WTC11 (cell line): ENCODE measurements around the gene SLC29A1.

Experiments used
- CREB1 ChIP-seq: sonication (generic); formaldehyde crosslinking; IDR thresholded peaks from 2 replicates; pipeline ENCODE4 v1.8.0; 2023; ENCODE audit warnings: mild to moderate bottlenecking, missing genetic modification reagents
- ELF4 ChIP-seq: sonication (generic); formaldehyde crosslinking; IDR thresholded peaks from 2 replicates; pipeline ENCODE4 v1.8.1; 2022; ENCODE audit warnings: low read depth, mild to moderate bottlenecking, moderate library complexity, missing genetic modification reagents
- NR3C1 ChIP-seq: sonication (generic); formaldehyde crosslinking; conservative IDR thresholded peaks from 2 replicates; pipeline ENCODE4 v1.8.1; 2023; ENCODE audit warnings: low read depth, mild to moderate bottlenecking, missing genetic modification reagents
- TF ChIP-seq, protein P1 (sequence below): fragments of 200-600 bp; IDR thresholded peaks from 2 replicates; pipeline ENCODE4 v1.8.0; 2022; ENCODE audit warnings: antibody characterized with exemption
- TF ChIP-seq, protein P2 (sequence below): sonication (generic); formaldehyde crosslinking; IDR thresholded peaks from 2 replicates; pipeline ENCODE4 v1.8.1; 2022; ENCODE audit warnings: mild to moderate bottlenecking, moderate library complexity, missing genetic modification reagents
- TF ChIP-seq, protein P3 (sequence below): sonication (generic); formaldehyde crosslinking; IDR thresholded peaks from 2 replicates; pipeline ENCODE4 v1.8.0; 2022; ENCODE audit warnings: missing genetic modification reagents
- TF ChIP-seq, protein P4 (sequence below): sonication (generic); formaldehyde crosslinking; IDR thresholded peaks from 2 replicates; pipeline ENCODE4 v1.8.0; 2022; ENCODE audit warnings: mild to moderate bottlenecking, missing genetic modification reagents
- TF ChIP-seq, protein P5 (sequence below): sonication (generic); formaldehyde crosslinking; IDR thresholded peaks from 2 replicates; pipeline ENCODE4 v1.8.1; 2023; ENCODE audit warnings: mild to moderate bottlenecking, missing genetic modification reagents, moderate library complexity
- TF ChIP-seq, protein P6 (sequence below): sonication (generic); formaldehyde crosslinking; IDR thresholded peaks from 2 replicates; pipeline ENCODE4 v1.8.1; 2023; ENCODE audit warnings: mild to moderate bottlenecking, missing genetic modification reagents, moderate library complexity

DNA sequence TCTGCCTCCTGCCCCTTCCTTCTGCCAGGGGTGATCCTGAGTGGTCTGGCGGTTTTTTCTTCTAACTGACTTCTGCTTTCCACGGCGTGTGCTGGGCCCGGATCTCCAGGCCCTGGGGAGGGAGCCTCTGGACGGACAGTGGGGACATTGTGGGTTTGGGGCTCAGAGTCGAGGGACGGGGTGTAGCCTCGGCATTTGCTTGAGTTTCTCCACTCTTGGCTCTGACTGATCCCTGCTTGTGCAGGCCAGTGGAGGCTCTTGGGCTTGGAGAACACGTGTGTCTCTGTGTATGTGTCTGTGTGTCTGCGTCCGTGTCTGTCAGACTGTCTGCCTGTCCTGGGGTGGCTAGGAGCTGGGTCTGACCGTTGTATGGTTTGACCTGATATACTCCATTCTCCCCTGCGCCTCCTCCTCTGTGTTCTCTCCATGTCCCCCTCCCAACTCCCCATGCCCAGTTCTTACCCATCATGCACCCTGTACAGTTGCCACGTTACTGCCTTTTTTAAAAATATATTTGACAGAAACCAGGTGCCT, 10.2 kb downstream of the SLC29A1 start:
- TF ChIP-seq ELF4 (CRISPR knock-in tag) (no peak), NR3C1 (CRISPR knock-in tag) (no peak), CREB1 (CRISPR knock-in tag) (no peak)
- TF ChIP-seq, protein P1, sequence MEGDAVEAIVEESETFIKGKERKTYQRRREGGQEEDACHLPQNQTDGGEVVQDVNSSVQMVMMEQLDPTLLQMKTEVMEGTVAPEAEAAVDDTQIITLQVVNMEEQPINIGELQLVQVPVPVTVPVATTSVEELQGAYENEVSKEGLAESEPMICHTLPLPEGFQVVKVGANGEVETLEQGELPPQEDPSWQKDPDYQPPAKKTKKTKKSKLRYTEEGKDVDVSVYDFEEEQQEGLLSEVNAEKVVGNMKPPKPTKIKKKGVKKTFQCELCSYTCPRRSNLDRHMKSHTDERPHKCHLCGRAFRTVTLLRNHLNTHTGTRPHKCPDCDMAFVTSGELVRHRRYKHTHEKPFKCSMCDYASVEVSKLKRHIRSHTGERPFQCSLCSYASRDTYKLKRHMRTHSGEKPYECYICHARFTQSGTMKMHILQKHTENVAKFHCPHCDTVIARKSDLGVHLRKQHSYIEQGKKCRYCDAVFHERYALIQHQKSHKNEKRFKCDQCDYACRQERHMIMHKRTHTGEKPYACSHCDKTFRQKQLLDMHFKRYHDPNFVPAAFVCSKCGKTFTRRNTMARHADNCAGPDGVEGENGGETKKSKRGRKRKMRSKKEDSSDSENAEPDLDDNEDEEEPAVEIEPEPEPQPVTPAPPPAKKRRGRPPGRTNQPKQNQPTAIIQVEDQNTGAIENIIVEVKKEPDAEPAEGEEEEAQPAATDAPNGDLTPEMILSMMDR, result no peak
- TF ChIP-seq, protein P2, sequence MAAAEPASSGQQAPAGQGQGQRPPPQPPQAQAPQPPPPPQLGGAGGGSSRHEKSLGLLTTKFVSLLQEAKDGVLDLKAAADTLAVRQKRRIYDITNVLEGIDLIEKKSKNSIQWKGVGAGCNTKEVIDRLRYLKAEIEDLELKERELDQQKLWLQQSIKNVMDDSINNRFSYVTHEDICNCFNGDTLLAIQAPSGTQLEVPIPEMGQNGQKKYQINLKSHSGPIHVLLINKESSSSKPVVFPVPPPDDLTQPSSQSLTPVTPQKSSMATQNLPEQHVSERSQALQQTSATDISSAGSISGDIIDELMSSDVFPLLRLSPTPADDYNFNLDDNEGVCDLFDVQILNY (CRISPR knock-in tag), result no peak
- TF ChIP-seq, protein P3, sequence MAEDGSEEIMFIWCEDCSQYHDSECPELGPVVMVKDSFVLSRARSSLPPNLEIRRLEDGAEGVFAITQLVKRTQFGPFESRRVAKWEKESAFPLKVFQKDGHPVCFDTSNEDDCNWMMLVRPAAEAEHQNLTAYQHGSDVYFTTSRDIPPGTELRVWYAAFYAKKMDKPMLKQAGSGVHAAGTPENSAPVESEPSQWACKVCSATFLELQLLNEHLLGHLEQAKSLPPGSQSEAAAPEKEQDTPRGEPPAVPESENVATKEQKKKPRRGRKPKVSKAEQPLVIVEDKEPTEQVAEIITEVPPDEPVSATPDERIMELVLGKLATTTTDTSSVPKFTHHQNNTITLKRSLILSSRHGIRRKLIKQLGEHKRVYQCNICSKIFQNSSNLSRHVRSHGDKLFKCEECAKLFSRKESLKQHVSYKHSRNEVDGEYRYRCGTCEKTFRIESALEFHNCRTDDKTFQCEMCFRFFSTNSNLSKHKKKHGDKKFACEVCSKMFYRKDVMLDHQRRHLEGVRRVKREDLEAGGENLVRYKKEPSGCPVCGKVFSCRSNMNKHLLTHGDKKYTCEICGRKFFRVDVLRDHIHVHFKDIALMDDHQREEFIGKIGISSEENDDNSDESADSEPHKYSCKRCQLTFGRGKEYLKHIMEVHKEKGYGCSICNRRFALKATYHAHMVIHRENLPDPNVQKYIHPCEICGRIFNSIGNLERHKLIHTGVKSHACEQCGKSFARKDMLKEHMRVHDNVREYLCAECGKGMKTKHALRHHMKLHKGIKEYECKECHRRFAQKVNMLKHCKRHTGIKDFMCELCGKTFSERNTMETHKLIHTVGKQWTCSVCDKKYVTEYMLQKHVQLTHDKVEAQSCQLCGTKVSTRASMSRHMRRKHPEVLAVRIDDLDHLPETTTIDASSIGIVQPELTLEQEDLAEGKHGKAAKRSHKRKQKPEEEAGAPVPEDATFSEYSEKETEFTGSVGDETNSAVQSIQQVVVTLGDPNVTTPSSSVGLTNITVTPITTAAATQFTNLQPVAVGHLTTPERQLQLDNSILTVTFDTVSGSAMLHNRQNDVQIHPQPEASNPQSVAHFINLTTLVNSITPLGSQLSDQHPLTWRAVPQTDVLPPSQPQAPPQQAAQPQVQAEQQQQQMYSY, result no peak
- TF ChIP-seq, protein P4, sequence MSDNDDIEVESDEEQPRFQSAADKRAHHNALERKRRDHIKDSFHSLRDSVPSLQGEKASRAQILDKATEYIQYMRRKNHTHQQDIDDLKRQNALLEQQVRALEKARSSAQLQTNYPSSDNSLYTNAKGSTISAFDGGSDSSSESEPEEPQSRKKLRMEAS, result no peak
- TF ChIP-seq, protein P5, sequence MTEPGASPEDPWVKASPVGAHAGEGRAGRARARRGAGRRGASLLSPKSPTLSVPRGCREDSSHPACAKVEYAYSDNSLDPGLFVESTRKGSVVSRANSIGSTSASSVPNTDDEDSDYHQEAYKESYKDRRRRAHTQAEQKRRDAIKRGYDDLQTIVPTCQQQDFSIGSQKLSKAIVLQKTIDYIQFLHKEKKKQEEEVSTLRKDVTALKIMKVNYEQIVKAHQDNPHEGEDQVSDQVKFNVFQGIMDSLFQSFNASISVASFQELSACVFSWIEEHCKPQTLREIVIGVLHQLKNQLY, result no peak
- TF ChIP-seq, protein P6, sequence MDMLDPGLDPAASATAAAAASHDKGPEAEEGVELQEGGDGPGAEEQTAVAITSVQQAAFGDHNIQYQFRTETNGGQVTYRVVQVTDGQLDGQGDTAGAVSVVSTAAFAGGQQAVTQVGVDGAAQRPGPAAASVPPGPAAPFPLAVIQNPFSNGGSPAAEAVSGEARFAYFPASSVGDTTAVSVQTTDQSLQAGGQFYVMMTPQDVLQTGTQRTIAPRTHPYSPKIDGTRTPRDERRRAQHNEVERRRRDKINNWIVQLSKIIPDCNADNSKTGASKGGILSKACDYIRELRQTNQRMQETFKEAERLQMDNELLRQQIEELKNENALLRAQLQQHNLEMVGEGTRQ (CRISPR knock-in tag), result no peak
